ENCODE measurements around the gene EIF3A.

DNA sequence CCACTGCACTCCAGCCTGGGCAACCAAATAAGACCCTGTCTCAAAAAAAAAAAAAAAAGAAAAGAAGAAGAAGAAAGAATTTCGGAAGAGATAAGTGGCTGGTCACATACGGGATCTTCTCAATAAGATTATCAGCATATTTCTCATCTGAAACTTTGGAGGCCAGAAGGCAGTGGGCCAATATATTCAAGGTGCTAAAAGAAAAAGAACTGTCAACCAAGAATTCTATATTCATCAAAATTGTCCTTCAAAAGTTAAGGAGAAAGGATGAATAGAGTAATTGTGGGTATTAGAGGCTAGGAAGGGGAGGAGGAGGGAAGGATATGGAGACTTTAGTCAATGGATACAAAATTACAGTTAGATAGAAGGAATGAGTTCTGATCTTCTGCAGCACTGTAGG, 95.0 kb downstream of the EIF3A start:
- TF ChIP-seq HOXD13 (CRISPR knock-in tag; IDR thresholded peaks at IDR 0.05; ENCODE audit: borderline replicate concordance) (no peak), BCL11A (tag by site-specific recombination; IDR thresholded peaks at IDR 0.05; ENCODE audit: low read depth) (no peak), ZBTB21 (tag by site-specific recombination; IDR thresholded peaks at IDR 0.05) (no peak), ZNF548 (tag by site-specific recombination; IDR thresholded peaks at IDR 0.05) (no peak), ZIC2 (tag by site-specific recombination; IDR thresholded peaks at IDR 0.05) (no peak), ZBTB7A (tag by site-specific recombination; IDR thresholded peaks at IDR 0.05; ENCODE audit: low read depth) (no peak), ZNF146 (tag by site-specific recombination; IDR thresholded peaks at IDR 0.05) (no peak)
- TF ChIP-seq, protein P1, sequence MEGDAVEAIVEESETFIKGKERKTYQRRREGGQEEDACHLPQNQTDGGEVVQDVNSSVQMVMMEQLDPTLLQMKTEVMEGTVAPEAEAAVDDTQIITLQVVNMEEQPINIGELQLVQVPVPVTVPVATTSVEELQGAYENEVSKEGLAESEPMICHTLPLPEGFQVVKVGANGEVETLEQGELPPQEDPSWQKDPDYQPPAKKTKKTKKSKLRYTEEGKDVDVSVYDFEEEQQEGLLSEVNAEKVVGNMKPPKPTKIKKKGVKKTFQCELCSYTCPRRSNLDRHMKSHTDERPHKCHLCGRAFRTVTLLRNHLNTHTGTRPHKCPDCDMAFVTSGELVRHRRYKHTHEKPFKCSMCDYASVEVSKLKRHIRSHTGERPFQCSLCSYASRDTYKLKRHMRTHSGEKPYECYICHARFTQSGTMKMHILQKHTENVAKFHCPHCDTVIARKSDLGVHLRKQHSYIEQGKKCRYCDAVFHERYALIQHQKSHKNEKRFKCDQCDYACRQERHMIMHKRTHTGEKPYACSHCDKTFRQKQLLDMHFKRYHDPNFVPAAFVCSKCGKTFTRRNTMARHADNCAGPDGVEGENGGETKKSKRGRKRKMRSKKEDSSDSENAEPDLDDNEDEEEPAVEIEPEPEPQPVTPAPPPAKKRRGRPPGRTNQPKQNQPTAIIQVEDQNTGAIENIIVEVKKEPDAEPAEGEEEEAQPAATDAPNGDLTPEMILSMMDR (tag by site-specific recombination; IDR thresholded peaks at IDR 0.05), result no peak
- TF ChIP-seq, protein P2, sequence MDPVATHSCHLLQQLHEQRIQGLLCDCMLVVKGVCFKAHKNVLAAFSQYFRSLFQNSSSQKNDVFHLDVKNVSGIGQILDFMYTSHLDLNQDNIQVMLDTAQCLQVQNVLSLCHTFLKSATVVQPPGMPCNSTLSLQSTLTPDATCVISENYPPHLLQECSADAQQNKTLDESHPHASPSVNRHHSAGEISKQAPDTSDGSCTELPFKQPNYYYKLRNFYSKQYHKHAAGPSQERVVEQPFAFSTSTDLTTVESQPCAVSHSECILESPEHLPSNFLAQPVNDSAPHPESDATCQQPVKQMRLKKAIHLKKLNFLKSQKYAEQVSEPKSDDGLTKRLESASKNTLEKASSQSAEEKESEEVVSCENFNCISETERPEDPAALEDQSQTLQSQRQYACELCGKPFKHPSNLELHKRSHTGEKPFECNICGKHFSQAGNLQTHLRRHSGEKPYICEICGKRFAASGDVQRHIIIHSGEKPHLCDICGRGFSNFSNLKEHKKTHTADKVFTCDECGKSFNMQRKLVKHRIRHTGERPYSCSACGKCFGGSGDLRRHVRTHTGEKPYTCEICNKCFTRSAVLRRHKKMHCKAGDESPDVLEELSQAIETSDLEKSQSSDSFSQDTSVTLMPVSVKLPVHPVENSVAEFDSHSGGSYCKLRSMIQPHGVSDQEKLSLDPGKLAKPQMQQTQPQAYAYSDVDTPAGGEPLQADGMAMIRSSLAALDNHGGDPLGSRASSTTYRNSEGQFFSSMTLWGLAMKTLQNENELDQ (tag by site-specific recombination; IDR thresholded peaks at IDR 0.05; ENCODE audit: low read depth), result no peak

Measured in HEK293 (cell line).